ENCODE measurements around the gene RFT1.

The RFT1 gene

DNA sequence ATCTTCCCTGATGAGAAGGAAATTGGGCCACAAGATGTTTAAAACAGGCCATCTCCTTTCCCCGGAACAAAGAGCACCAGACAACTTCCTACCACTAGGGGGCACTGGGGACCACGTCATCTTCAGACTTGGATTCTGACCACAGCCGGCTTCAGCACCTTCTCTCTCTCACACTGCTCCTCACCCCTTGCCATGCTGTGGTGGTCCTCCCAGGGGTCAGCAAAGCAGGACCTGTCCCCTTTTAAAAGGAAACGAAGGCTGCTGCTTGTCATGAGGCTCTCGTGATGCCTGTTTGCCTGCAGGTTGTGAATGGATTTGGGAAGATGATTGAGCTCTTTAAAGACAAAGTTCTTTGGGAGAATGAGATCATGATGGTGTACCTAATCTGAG lies 16.2 kb downstream of the RFT1 start:
- no peak overlapping the region for H3K4me3 ChIP-seq (ENCODE audit: low read depth, low read length)
- TF ChIP-seq, protein P1, sequence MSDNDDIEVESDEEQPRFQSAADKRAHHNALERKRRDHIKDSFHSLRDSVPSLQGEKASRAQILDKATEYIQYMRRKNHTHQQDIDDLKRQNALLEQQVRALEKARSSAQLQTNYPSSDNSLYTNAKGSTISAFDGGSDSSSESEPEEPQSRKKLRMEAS (IDR thresholded peaks at IDR 0.05; ENCODE audit: low read depth, low read length), result 0 out of 2 replicates have a peak, but pooled peaks have one; percentile 9
- TF ChIP-seq, protein P2, sequence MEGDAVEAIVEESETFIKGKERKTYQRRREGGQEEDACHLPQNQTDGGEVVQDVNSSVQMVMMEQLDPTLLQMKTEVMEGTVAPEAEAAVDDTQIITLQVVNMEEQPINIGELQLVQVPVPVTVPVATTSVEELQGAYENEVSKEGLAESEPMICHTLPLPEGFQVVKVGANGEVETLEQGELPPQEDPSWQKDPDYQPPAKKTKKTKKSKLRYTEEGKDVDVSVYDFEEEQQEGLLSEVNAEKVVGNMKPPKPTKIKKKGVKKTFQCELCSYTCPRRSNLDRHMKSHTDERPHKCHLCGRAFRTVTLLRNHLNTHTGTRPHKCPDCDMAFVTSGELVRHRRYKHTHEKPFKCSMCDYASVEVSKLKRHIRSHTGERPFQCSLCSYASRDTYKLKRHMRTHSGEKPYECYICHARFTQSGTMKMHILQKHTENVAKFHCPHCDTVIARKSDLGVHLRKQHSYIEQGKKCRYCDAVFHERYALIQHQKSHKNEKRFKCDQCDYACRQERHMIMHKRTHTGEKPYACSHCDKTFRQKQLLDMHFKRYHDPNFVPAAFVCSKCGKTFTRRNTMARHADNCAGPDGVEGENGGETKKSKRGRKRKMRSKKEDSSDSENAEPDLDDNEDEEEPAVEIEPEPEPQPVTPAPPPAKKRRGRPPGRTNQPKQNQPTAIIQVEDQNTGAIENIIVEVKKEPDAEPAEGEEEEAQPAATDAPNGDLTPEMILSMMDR (IDR thresholded peaks at IDR 0.05; ENCODE audit: low read depth, low read length), result peak; percentile 84
- TF ChIP-seq POLR2A (IDR thresholded peaks at IDR 0.05; ENCODE audit: extremely low read depth, insufficient read length), result no peak
- no peak for TF ChIP-seq MYC (IDR thresholded peaks at IDR 0.05; ENCODE audit: low read depth, low read length)
- peak; percentile 83 for DNase-seq (ENCODE audit: low read depth)

DNA sequence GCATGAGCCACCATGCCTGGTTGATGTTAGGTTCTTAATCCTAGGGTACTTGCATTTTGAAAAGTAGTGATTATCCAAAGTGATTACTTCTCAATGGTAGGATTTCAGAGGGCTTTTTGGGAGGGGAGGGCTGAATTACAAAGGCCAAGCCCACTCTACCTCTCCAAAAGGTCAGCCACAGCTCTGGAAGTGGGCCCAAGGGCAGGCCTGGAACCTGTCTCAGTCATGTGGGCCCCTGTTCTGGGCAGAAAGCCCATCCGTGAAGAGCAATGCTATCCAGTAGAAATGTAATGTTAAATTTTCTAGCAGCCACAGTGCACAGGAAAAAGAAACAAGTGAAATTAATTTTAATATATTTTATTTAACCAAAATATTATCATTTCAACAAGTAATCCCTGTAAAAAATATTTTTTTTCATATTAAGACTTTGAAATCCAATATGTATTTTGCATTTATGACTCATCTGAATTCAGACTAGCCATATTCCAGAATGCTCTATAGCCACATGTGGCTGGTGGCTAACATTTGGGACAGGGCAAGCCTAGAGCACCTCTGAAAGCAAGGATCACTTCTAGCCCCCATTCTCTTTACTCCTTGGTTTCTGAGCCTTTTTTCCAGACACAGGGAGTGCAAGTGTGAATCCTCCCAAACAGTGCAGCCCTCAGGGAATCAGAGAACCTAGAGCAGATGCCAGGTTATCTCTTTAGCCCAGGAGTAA lies 16.8 kb downstream of the RFT1 start:
- no peak for DNase-seq (ENCODE audit: low read depth)
- no peak overlapping the region for H3K4me3 ChIP-seq (ENCODE audit: low read depth, low read length)
- TF ChIP-seq, protein P2 (IDR thresholded peaks at IDR 0.05; ENCODE audit: low read depth, low read length), result no peak
- TF ChIP-seq, protein P1 (IDR thresholded peaks at IDR 0.05; ENCODE audit: low read depth, low read length), result no peak
- TF ChIP-seq MYC (IDR thresholded peaks at IDR 0.05; ENCODE audit: low read depth, low read length) (no peak), POLR2A (IDR thresholded peaks at IDR 0.05; ENCODE audit: extremely low read depth, insufficient read length) (no peak)

- H3K4me3 ChIP-seq (ENCODE audit: low read depth, low read length), result no peak overlapping the region
- DNase-seq (ENCODE audit: low read depth), result no peak
- TF ChIP-seq, protein P2 (IDR thresholded peaks at IDR 0.05; ENCODE audit: low read depth, low read length), result no peak
- TF ChIP-seq, protein P1 (IDR thresholded peaks at IDR 0.05; ENCODE audit: low read depth, low read length), result no peak
- TF ChIP-seq MYC (IDR thresholded peaks at IDR 0.05; ENCODE audit: low read depth, low read length), result no peak
Measured at GRCh38 chr3:53111822-53112221, 18.4 kb downstream of the RFT1 start.

DNA sequence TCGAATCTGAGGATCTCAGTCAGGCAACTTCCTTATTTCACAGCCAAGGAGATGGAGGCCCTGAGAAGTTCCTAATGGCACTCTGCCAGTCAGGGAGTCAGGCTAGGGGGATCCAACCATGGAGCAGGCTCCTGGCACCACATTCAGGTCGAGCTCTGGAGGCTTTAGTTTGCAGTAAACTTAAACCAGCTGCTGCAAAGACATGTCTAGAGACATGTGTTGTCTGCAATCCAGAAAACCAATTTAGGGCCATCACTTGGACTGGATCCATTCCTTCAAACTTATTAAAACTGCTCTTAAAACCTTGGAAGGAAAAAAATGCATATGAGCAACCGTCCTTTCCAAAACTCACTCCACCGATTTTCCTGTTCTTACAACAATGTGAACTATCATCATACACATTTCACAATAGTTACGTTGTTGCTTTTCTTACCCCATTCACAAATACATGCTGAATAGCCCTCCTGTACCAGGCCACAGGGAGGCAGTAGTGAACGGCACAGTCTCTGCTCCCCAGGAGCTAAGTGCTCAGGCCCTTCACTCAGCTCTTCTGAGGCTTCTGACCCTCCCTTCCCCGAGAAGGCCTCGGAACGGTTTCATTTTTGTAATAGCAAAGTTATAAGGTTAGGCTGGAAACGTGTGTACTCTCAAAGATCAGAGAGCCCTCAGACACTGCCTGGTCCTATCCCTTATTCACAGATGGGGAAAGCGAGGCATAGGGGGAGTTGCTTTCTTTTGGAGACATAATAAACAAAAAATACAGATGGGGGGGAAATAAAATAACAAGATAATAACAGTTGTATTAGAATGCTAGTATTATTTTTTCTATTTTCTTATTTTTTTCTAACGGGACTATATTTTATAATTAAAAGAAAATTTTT lies 20.1 kb downstream of the RFT1 start:
- peak; percentile 78 for DNase-seq (ENCODE audit: low read depth)
- H3K4me3 ChIP-seq (ENCODE audit: low read depth, low read length), result no peak overlapping the region

GRCh38 chr3:53109190-53109589 lies 21.0 kb downstream of the RFT1 start:
- TF ChIP-seq MYC (IDR thresholded peaks at IDR 0.05; ENCODE audit: low read depth, low read length), result no peak
- TF ChIP-seq, protein P1 (IDR thresholded peaks at IDR 0.05; ENCODE audit: low read depth, low read length), result no peak
- TF ChIP-seq, protein P2 (IDR thresholded peaks at IDR 0.05; ENCODE audit: low read depth, low read length), result no peak
- no peak for TF ChIP-seq POLR2A (IDR thresholded peaks at IDR 0.05; ENCODE audit: extremely low read depth, insufficient read length)

More for the DNA sequence above, 20.1 kb downstream of the RFT1 start:
- TF ChIP-seq, protein P1 (IDR thresholded peaks at IDR 0.05; ENCODE audit: low read depth, low read length), result no peak
- TF ChIP-seq, protein P2 (IDR thresholded peaks at IDR 0.05; ENCODE audit: low read depth, low read length), result peak; percentile 69

More at GRCh38 chr3:53109190-53109589, 21.0 kb downstream of the RFT1 start:
- H3K4me3 ChIP-seq (ENCODE audit: low read depth, low read length), result no peak overlapping the region
- no peak for DNase-seq (ENCODE audit: low read depth)
